HG03520 (cell line): ENCODE data around the gene FDXR.

Experiments
- ATAC-seq: cut with Tn5 transposase; IDR thresholded peaks from one replicate; pipeline ENCODE4 v1.9.1; 2021; ENCODE audit warnings: mild to moderate bottlenecking, moderate library complexity; ENCODE audit not compliant: unreplicated experiment

The FDXR gene

DNA sequence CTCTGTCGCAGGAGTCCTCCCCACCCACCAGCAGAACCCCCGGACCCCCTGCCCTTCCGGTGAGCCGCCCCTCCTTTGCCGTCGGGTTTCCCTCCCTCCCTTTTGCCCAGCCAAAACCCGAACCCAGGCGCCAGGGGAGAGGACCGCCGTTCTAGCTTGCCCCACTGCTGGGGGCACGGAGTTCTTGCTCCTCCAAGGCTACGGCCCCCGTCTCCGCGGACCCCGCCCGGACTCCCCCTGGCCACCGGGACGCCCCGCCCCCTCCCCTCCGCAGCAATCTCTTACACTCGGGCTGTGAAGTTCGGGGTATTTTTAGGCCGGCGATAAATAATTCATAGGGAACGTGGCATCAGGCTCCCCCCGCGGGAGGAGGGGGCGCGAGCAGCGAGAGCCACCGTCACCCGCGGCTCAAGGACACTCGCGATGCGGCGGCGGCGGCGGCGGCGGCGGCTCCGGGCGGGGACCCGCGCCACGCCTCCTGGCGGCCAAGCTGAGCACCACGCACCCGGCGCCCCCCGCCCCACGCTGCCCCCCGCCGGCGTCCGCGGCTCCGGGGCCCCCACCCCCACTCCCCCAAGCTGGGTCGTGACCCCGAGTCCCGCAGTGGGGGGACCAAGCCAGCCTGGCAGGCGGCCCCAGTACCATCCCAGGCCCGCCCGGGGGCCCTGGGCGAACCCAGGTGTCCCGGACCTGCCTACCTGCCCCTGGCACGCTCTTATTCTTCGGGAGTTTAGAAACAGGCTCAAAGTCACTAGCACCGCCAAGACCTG, 13.2 kb downstream of the FDXR start, which contains the start of gene GRIN2C:
Gene GRIN2C (minus strand): TSS at position 427 of the 770 bp plus-strand sequence. CDS start 4,793 bp downstream, outside the sequence.
- no peak for ATAC-seq

GRCh38 chr17:74858672-74859458, 13.9 kb downstream of the FDXR start:
- no peak for ATAC-seq

DNA sequence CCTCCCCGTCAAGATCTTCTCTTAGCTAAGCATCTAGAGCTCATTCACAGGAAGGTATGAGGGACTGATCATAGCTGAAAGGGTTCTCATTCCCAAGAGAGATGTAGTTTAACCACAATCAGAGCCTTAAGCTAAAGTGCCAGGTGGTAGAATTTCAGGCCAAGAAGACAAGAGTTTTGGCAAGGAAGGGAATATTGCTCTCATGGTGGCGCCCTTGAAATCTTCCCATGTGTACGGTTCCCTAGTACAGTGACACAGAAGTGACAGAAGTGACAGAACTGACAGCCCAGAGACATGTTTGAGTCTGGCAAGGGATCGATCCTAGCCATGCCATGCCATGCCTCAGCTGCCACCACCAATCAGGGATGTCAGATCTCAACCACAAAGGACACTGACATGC, 15.6 kb downstream of the FDXR start:
- ATAC-seq = no peak

DNA sequence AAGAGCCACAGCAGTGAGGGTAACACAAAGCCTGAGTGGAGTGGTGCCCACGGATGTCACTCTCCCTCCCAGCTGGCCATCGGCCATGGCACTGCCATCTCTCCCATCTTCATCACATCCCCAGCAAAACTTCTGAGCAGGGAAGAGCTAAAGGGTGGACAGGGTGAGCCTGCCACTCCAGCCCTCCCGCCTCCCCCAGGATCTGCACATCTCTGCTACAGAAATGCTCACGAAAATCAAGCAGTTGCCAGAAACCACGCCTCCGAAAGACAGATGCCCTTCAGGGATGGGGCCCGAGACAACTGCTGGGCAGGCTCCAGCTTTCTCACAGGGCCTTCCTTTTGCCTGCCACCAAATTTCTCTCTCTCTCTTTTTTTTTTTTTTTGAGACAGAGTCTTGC, 16.7 kb downstream of the FDXR start:
- ATAC-seq = no peak

DNA sequence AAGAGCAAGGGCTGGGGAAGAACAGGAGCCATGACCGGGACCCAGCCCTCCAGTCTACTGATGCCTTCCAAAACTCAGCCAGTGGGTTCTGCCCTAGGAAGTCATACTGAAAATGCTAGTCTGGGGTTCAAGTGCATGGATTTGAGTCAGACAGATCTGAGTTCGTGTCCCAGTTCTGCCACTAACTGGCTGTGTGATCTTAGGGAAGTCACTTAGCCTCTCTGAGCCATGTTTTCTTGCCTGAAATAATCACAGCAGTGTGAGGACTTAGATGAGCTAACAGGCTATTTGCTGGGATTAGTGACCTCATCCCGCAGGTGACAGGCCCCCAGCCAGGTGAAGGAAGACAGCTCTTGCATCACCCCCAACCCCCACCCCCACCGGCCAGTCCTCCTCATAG, 17.5 kb downstream of the FDXR start:
- no peak for ATAC-seq

GRCh38 chr17:74854792-74855191, 18.0 kb downstream of the FDXR start:
- ATAC-seq = no peak

DNA sequence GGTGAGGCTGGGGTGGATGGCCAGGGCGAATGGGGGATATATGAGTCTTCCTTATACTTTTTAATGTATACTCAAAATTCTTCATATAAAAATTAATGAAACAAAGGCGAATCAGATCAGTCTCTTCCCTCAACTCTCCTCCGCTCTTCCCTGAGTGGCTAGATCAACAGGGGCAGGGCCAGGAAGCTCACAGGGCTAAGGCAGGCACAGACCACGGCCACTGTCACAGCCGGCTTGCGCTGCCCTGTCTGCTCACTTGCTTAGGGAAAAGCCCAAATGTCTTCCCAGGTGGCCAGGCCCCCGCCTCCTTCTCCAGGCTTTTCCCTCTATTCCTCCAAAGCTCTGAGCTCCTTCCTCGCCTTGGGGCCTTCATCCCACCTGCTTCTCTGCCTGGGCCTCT, 19.1 kb downstream of the FDXR start:
- ATAC-seq = no peak

DNA sequence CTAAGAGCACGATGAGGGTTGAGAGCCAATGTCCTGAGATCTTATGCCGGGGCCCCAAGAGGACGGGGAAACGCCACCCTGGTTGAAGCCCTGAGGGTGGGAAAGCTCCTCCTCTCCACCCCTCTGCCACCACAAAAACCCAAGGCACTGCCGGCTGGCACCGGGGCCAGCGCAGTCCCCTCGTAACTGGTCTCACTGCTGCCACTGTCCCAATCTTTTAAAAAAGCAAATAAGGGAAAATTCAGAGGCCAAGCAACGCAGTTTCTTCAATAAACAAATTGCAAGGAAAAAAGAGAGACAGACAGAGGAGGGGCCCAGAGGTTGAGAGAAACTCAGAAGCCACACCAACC, 19.8 kb downstream of the FDXR start:
- no peak for ATAC-seq

- no peak for ATAC-seq
Observed at GRCh38 chr17:74852237-74853047, 20.4 kb downstream of the FDXR start.

- no peak for ATAC-seq
Observed at GRCh38 chr17:74851612-74852236, 21.1 kb downstream of the FDXR start.

DNA sequence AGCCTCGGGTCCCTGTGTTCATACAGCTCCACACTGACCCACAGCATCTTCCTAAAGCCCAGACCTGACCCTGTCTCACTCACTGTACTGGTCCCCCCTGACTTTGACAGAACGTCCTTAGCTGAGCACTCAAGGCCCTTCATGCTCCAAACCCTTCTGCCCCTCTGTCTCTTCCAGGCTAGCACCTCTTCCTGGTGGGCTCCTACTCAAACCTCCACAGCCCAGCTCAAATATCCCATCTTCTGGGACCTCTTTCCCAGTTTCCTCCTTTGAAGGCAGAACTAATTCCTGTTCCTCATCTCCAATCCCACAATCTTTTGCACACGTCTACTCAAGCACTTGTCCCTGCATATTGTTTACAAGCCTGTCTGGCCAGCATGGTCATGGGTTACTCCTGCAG, 21.9 kb downstream of the FDXR start:
- no peak for ATAC-seq

DNA sequence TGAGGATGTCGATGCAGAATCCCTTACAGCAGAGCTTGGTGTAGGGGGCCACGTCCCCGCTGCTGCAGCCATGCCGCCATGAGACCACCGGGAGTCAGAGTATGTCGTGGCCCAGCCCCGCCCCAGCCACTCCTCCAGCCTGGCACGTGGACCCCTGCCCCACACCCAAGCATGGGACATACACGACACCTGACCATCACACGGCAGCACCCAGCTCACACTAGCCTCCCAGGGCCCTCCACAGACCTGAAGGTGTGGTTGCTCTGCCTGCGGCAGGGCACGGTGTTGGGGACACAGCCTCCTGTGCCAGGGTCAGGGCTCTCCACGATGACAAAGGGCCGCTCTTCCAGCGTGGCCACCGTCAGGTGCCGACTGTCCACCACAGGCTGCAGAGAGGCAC, 22.5 kb downstream of the FDXR start:
- no peak for ATAC-seq

GRCh38 chr17:74848656-74849399, 24.0 kb downstream of the FDXR start:
- ATAC-seq = no peak

GRCh38 chr17:74846621-74847020, 26.2 kb downstream of the FDXR start:
- ATAC-seq = no peak

DNA sequence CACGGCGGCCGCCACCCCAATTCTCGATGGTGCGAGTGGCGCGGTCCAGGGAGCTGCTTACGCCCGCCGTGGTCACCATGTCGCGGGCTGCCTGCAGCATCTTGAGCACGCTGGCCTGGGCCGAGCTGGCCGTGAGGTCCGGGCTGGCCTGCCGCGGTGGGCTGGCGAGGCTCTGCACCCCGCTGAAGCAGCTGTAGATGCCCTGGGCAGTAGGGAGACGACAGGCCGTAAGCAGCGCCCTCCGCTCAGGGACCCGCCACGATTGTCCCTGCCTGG, 29.5 kb downstream of the FDXR start:
- ATAC-seq = no peak

DNA sequence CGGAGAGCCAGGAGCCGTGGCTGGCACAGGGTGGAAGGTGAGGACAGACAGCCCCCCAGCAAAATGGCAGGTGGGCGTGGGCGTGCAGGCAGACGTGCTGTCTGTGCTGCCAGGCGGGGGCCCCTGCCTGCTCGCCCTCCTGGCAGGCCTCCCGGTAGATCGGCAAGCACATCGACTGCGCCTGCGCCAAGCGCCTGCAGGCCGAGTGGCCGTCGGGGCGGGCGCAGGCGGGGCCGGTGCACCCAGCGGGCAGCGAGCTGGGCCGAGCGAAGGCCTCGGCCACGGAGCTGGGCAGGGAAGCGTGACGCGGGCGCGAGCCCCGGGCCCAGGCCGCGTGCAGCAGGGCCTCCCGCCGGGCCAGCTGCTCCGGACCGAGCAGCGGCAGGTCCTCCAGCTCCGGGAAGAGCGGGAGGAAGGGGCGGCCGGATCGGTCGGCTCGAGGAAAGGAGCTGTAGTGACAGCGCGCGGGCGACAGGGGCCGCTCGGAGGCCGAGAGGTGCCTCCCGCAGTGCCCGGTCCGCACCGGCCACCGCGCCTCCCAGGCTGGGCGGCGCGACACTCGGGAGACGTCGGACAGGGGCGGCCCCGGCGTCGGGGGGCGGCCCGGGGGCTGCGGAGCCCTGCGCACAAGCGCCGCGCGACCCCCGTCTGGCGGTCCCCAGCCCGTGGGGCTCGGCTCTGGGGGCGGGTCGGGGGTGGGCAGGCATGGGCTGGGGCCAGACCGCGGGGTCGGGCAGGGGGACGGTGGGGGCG, 30.0 kb downstream of the FDXR start:
- no peak for ATAC-seq

- ATAC-seq = no peak
Observed at GRCh38 chr17:74842146-74842598, 30.6 kb downstream of the FDXR start.

DNA sequence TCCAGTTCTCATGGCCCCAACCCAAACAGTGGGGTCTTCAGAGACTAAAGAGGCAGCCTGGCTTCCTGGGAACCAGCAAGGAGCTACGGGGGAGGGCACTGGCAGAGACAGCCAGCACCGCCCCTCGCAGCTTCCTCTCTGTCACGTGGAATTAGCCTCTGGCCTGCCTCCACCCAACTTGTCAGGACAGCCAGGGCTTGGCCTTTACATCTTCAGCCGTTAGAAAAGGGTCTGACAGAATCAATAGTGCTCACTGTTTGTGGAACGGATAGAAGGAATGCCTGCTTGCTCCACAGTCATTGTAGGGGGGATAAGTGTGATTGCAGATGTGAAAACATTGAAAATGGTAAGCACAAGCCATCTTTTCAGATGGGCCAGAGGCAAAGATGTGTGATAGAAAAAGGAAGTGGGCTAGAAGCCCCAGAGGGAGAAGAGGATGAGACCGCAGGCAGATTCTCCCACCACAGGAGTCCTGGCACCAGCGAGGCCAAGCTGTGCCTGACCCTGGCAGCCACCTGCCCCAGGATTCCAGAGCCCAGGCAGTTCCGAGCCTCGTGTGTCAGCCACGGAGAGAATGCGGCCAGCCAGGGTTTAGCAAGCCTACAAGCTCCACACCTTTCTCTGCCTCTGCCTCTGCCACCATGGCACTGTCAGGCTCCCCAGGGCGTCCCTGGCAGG, 31.7 kb downstream of the FDXR start:
- no peak for ATAC-seq
